ENCODE data around the gene KIAA0513. TPM values are rescaled to one million over a fixed set of nuclear protein-coding genes. Genes with fewer than 3 reads are reported as not detected.

The KIAA0513 gene
- total and polyA plus RNA-seq, 2 donors = 3.4 to 5.2 TPM

GRCh38 chr16:85138825-85139627 lies 111.4 kb downstream of the KIAA0513 start:
- no peaks in the 10 kb centered on the region for H3K36me3 ChIP-seq (ENCODE audit: control insufficient read depth in 2 of 2, insufficient read depth in 2 of 2, low read length in 1 of 2)
- no peak overlapping the region for H3K4me3 ChIP-seq (ENCODE audit: low read length in 2 of 2)
- H3K27ac ChIP-seq (ENCODE audit: low read depth in 1 of 2, low read length in 1 of 2) = no peak overlapping the region
- peaks cover 12 to 57% of the 10 kb centered on the region in 2 donors for H3K27me3 ChIP-seq (ENCODE audit: control insufficient read depth in 2 of 2, insufficient read depth in 1 of 2, low read length in 1 of 2)
- peaks cover 0 to 12% of the 10 kb centered on the region in 2 donors for H3K4me1 ChIP-seq (ENCODE audit: control insufficient read depth in 2 of 2, insufficient read depth in 2 of 2, low read length in 2 of 2)
- 85% methylated on average over 16 of the region's 16 CpGs for WGBS
- H3K9me3 ChIP-seq (ENCODE audit: control insufficient read depth in 2 of 2, insufficient read depth in 1 of 2, low read length in 1 of 2) = no peaks in the 10 kb centered on the region
- DNase-seq (ENCODE audit: low read depth in 6 of 9, low spot score in 9 of 9) = no peak

- Histone ChIP-seq H3K4me3 (ENCODE audit: low read length in 2 of 2) (no peak overlapping the region), H3K4me1 (ENCODE audit: control insufficient read depth in 2 of 2, insufficient read depth in 2 of 2, low read length in 2 of 2) (peaks cover 0 to 10% of the 10 kb centered on the region in 2 donors), H3K27me3 (ENCODE audit: control insufficient read depth in 2 of 2, insufficient read depth in 1 of 2, low read length in 1 of 2) (peaks cover 12 to 52% of the 10 kb centered on the region in 2 donors), H3K9me3 (ENCODE audit: control insufficient read depth in 2 of 2, insufficient read depth in 1 of 2, low read length in 1 of 2) (no peaks in the 10 kb centered on the region), H3K27ac (ENCODE audit: low read depth in 1 of 2, low read length in 1 of 2) (no peak overlapping the region), H3K36me3 (ENCODE audit: control insufficient read depth in 2 of 2, insufficient read depth in 2 of 2, low read length in 1 of 2) (no peaks in the 10 kb centered on the region)
- no peak for DNase-seq (ENCODE audit: low read depth in 6 of 9, low spot score in 9 of 9)
- WGBS = 67% methylated on average over 9 of the region's 9 CpGs
Measured at GRCh38 chr16:85139881-85140339, 112.3 kb downstream of the KIAA0513 start.

- WGBS = 96% methylated on average over 12 of the region's 12 CpGs
- no peak for DNase-seq (ENCODE audit: low read depth in 6 of 9, low spot score in 9 of 9)
- H3K4me1 ChIP-seq (ENCODE audit: control insufficient read depth in 2 of 2, insufficient read depth in 2 of 2, low read length in 2 of 2) = peaks cover 0 to 7% of the 10 kb centered on the region in 2 donors
- H3K9me3 ChIP-seq (ENCODE audit: control insufficient read depth in 2 of 2, insufficient read depth in 1 of 2, low read length in 1 of 2) = no peaks in the 10 kb centered on the region
- H3K36me3 ChIP-seq (ENCODE audit: control insufficient read depth in 2 of 2, insufficient read depth in 2 of 2, low read length in 1 of 2) = no peaks in the 10 kb centered on the region
- H3K4me3 ChIP-seq (ENCODE audit: low read length in 2 of 2) = no peak overlapping the region
- no peak overlapping the region for H3K27ac ChIP-seq (ENCODE audit: low read depth in 1 of 2, low read length in 1 of 2)
- peaks cover 12 to 45% of the 10 kb centered on the region in 2 donors for H3K27me3 ChIP-seq (ENCODE audit: control insufficient read depth in 2 of 2, insufficient read depth in 1 of 2, low read length in 1 of 2)
Measured at GRCh38 chr16:85140455-85141012, 112.9 kb downstream of the KIAA0513 start.

GRCh38 chr16:85141491-85142128 lies 114.0 kb downstream of the KIAA0513 start:
- peaks cover 11 to 35% of the 10 kb centered on the region in 2 donors for H3K27me3 ChIP-seq (ENCODE audit: control insufficient read depth in 2 of 2, insufficient read depth in 1 of 2, low read length in 1 of 2)

GRCh38 chr16:85142129-85142513 lies 114.5 kb downstream of the KIAA0513 start:
- H3K27ac ChIP-seq (ENCODE audit: low read depth in 1 of 2, low read length in 1 of 2) = no peak overlapping the region
- DNase-seq (ENCODE audit: low read depth in 6 of 9, low spot score in 9 of 9) = no peak
- H3K4me1 ChIP-seq (ENCODE audit: control insufficient read depth in 2 of 2, insufficient read depth in 2 of 2, low read length in 2 of 2) = peaks cover 0 to 4% of the 10 kb centered on the region in 2 donors
- H3K27me3 ChIP-seq (ENCODE audit: control insufficient read depth in 2 of 2, insufficient read depth in 1 of 2, low read length in 1 of 2) = peaks cover 6 to 30% of the 10 kb centered on the region in 2 donors
- no peaks in the 10 kb centered on the region for H3K9me3 ChIP-seq (ENCODE audit: control insufficient read depth in 2 of 2, insufficient read depth in 1 of 2, low read length in 1 of 2)
- no peak overlapping the region for H3K4me3 ChIP-seq (ENCODE audit: low read length in 2 of 2)
- 97% methylated on average over 7 of the region's 7 CpGs for whole genome bisulfite sequencing
- H3K36me3 ChIP-seq (ENCODE audit: control insufficient read depth in 2 of 2, insufficient read depth in 2 of 2, low read length in 1 of 2) = no peaks in the 10 kb centered on the region

More at GRCh38 chr16:85141491-85142128, 114.0 kb downstream of the KIAA0513 start:
- peaks cover 0 to 7% of the 10 kb centered on the region in 2 donors for H3K4me1 ChIP-seq (ENCODE audit: control insufficient read depth in 2 of 2, insufficient read depth in 2 of 2, low read length in 2 of 2)
- WGBS = 93% methylated on average over 17 of the region's 17 CpGs
- H3K27ac ChIP-seq (ENCODE audit: low read depth in 1 of 2, low read length in 1 of 2) = no peak overlapping the region
- H3K36me3 ChIP-seq (ENCODE audit: control insufficient read depth in 2 of 2, insufficient read depth in 2 of 2, low read length in 1 of 2) = no peaks in the 10 kb centered on the region
- no peak overlapping the region for H3K4me3 ChIP-seq (ENCODE audit: low read length in 2 of 2)
- DNase-seq (ENCODE audit: low read depth in 6 of 9, low spot score in 9 of 9) = no peak
- H3K9me3 ChIP-seq (ENCODE audit: control insufficient read depth in 2 of 2, insufficient read depth in 1 of 2, low read length in 1 of 2) = no peaks in the 10 kb centered on the region

- Histone ChIP-seq H3K27me3 (ENCODE audit: control insufficient read depth in 2 of 2, insufficient read depth in 1 of 2, low read length in 1 of 2) (peaks cover 0 to 23% of the 10 kb centered on the region in 2 donors), H3K9me3 (ENCODE audit: control insufficient read depth in 2 of 2, insufficient read depth in 1 of 2, low read length in 1 of 2) (no peaks in the 10 kb centered on the region), H3K27ac (ENCODE audit: low read depth in 1 of 2, low read length in 1 of 2) (no peak overlapping the region), H3K4me3 (ENCODE audit: low read length in 2 of 2) (no peak overlapping the region), H3K36me3 (ENCODE audit: control insufficient read depth in 2 of 2, insufficient read depth in 2 of 2, low read length in 1 of 2) (no peaks in the 10 kb centered on the region), H3K4me1 (ENCODE audit: control insufficient read depth in 2 of 2, insufficient read depth in 2 of 2, low read length in 2 of 2) (no peaks in the 10 kb centered on the region)
- 64% methylated on average over 19 of the region's 19 CpGs for WGBS
- DNase-seq (ENCODE audit: low read depth in 6 of 9, low spot score in 9 of 9) = no peak
Measured at GRCh38 chr16:85142771-85143211, 115.2 kb downstream of the KIAA0513 start.

Other genes with a start within 250 kb of the KIAA0513 start
- gene CRISPLD2, start 207.8 kb upstream of the KIAA0513 start, total RNA-seq = 2.1 TPM
- 7.2 TPM for gene CRISPLD2, start 207.8 kb upstream of the KIAA0513 start, polyA plus RNA-seq
- gene ZDHHC7, start 16.3 kb upstream of the KIAA0513 start, total RNA-seq = 19.0 TPM
- 24.6 TPM for gene ZDHHC7, start 16.3 kb upstream of the KIAA0513 start, polyA plus RNA-seq
- gene CIBAR2, start 84.7 kb downstream of the KIAA0513 start, total RNA-seq = 0.09 TPM
- gene CIBAR2, start 84.7 kb downstream of the KIAA0513 start, polyA plus RNA-seq = 0.46 TPM